ENCODE results near the gene RPS27. TPM values are rescaled to one million over a fixed set of nuclear protein-coding genes. Genes with fewer than 3 reads are reported as not detected.
A peak's percentile ranks its signal among the peaks of the same experiment; 100 is the strongest.

Gene RPS27
- total and polyA plus RNA-seq, 2 donors (not counting 1 experiment from before 2014, with no cell fraction given), result 4,812 to 15,978 TPM

DNA sequence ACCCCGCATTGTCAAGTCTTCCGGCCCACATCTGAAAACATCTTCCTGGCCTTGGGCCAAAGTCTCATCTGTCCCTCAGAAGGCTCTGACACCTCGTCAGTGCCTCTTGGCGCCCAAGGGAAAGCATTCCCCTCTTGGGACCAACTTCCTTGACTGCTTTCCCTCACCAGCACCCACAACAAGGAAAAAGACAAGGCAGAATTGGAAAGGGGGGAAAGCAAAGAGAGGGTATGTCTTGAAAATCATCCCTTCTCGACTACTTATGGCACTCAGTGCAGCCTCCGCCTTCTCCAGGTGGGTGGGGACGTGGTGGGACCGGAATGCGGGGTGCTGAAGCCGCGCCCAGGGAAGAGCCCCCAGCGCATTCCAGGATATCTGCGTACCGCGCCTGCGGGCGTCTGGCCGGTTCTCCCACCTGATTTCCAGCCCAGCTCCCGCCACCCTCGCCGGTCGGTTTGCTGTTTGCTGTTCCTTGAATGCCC, 26.7 kb upstream of the RPS27 start:
- H3K4me1 Mint-ChIP-seq, result peaks cover 63% of the 10 kb centered on the region
- ATAC-seq (ENCODE audit: low read depth) (no peak), DNase-seq (no peak)
- no peak for TF ChIP-seq EZH2 (IDR thresholded peaks at IDR 0.05; ENCODE audit: borderline replicate concordance, insufficient read depth, low read depth, low read length, poor library complexity, severe bottlenecking)
- TF ChIP-seq, protein P1, sequence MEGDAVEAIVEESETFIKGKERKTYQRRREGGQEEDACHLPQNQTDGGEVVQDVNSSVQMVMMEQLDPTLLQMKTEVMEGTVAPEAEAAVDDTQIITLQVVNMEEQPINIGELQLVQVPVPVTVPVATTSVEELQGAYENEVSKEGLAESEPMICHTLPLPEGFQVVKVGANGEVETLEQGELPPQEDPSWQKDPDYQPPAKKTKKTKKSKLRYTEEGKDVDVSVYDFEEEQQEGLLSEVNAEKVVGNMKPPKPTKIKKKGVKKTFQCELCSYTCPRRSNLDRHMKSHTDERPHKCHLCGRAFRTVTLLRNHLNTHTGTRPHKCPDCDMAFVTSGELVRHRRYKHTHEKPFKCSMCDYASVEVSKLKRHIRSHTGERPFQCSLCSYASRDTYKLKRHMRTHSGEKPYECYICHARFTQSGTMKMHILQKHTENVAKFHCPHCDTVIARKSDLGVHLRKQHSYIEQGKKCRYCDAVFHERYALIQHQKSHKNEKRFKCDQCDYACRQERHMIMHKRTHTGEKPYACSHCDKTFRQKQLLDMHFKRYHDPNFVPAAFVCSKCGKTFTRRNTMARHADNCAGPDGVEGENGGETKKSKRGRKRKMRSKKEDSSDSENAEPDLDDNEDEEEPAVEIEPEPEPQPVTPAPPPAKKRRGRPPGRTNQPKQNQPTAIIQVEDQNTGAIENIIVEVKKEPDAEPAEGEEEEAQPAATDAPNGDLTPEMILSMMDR (IDR thresholded peaks at IDR 0.05), result no peak
- peak overlapping the region; percentile 83 for H3K4me3 Mint-ChIP-seq
- intact Hi-C loops (cut with micrococcal nuclease), result loop anchor here (1.0 kb wide), 2 partner anchors 13 to 18 kb away; partner anchors contain the start of genes DENND4B and JTB
- H3K4me2 ChIP-seq (replicated peaks; ENCODE audit: low read depth, low read length, poor library complexity, severe bottlenecking), result peak overlapping the region; percentile 85
- peaks cover 0 to 12% of the 10 kb centered on the region in 2 experiments for H3K36me3 ChIP-seq (replicated peaks in 1 of 2; ENCODE audit: control extremely low read depth in 1 of 2, control insufficient read depth in 1 of 2, extremely low read depth in 1 of 2, insufficient read depth in 2 of 2, low read length in 1 of 2)
- ChIA-PET CTCF (interaction anchor here (2.3 to 7.5 kb wide), 3 partner anchors 18 to 166 kb away, joined by 9 to 65 read pairs (median 14); partner anchors contain the start of genes DENND4B and RAB13), POLR2A (interaction anchor here (0.5 to 9.2 kb wide), 7 partner anchors 13 to 236 kb away, joined by 3 to 115 read pairs (median 9); partner anchors contain the start of genes DENND4B, INTS3, JTB and RAB13)
- peak overlapping the region; percentile 85 for H3K27ac Mint-ChIP-seq
- no peaks in the 10 kb centered on the region for H3K27me3 Mint-ChIP-seq
- H3K4me1 ChIP-seq (ENCODE audit: control insufficient read depth in 2 of 2, insufficient read depth in 2 of 2, low read length in 2 of 2), result peaks cover 50 to 56% of the 10 kb centered on the region in 2 donors
- H3K4me3 ChIP-seq (ENCODE audit: control extremely low read depth in 1 of 5, extremely low read depth in 1 of 5, insufficient read depth in 1 of 5, low read depth in 2 of 5, low read length in 4 of 5), result peak overlapping the region; percentile 83 to 91 (median 87)
- peak overlapping the region; percentile 91 for H2AFZ ChIP-seq (ENCODE audit: insufficient read depth, low read depth, low read length, poor library complexity, severe bottlenecking)
- peak overlapping the region; percentile 84 for H3K9ac ChIP-seq (ENCODE audit: low read length)
- H3K27me3 ChIP-seq (replicated peaks in 1 of 4; ENCODE audit: control extremely low read depth in 1 of 4, control insufficient read depth in 3 of 4, insufficient read depth in 4 of 4, low read length in 3 of 4), result no peaks in the 10 kb centered on the region
- peaks cover 58% of the 10 kb centered on the region for H3K79me2 ChIP-seq (ENCODE audit: control insufficient read depth, insufficient read depth, low read length)
- peak overlapping the region; percentile 85 to 95 for H3K27ac ChIP-seq (ENCODE audit: low read length in 2 of 2)
- H3K9me3 Mint-ChIP-seq (ENCODE audit: insufficient read depth), result no peaks in the 10 kb centered on the region
- WGBS (ENCODE audit: insufficient coverage), result 3% methylated on average over 19 of the region's 22 CpGs
- no peaks in the 10 kb centered on the region for H4K20me1 ChIP-seq (ENCODE audit: control insufficient read depth, insufficient read depth, low read length, poor library complexity, severe bottlenecking)
- no peaks in the 10 kb centered on the region for H3K9me3 ChIP-seq (ENCODE audit: control extremely low read depth in 1 of 3, control insufficient read depth in 2 of 3, insufficient read depth in 1 of 3, low read length in 2 of 3)
